ENCODE results near the gene PAK4. TPM values are rescaled to one million over a fixed set of nuclear protein-coding genes. Genes with fewer than 3 reads are reported as not detected.

The PAK4 gene
- total RNA-seq, 1 experiment from 2014 or later = 90.1 TPM

DNA sequence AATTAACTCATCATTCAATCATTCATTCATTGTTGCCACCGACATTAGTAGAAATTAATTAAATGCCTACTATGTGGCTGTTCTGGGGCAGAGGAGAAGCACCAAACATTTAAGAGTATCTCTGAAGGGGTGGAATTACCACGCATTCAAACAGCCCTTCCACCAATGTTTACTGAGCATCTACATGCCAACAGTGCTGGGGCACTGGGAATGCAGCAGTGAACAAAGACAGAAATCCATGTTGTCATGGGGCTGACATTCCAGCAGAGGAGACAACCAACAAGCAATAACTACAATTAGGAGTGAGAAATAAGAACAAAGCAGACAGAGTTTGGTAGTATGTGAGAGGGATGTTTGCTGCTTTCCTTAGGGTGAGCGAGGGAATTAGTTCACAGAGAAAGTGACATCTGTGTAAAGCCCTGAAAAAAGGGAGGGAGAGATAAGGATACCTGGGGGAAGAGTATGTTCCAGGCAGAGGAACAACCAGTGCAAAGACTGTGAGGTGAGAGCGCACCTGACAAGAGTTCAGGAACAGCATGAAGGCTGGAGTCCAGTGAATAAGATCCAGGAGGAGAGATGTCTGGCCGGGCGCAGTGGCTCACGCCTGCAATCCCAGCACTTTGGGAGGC, 1.3 kb upstream of the PAK4 start:
- BruUV-seq (replicated peaks) = no TSS peak
- ATAC-seq (no peak), DNase-seq (ENCODE audit: low read depth, low spot score) (no peak)
- Histone ChIP-seq H3K27ac (ENCODE audit: low read depth, low read length) (no peak overlapping the region), H3K9ac (ENCODE audit: low read length) (no peak overlapping the region), H2AFZ (ENCODE audit: low read depth, low read length, poor library complexity, severe bottlenecking) (no peak overlapping the region), H3K9me2 (ENCODE audit: insufficient read depth) (no peaks in the 10 kb centered on the region), H3K36me3 (ENCODE audit: control insufficient read depth in 1 of 2, insufficient read depth in 2 of 2, low read length in 2 of 2) (no peaks in the 10 kb centered on the region), H3K4me2 (ENCODE audit: low read length) (no peak overlapping the region), H3K4me3 (replicated peaks in 1 of 2; ENCODE audit: low read depth in 1 of 2, low read length in 2 of 2) (no peak overlapping the region), H4K20me1 (ENCODE audit: insufficient read depth) (peaks cover 5% of the 10 kb centered on the region; the same call in 1 of the 2 replicates), H3K9me3 (ENCODE audit: control insufficient read depth in 1 of 2, insufficient read depth in 1 of 2, low read depth in 1 of 2, low read length in 2 of 2) (no peaks in the 10 kb centered on the region), H3K4me1 (ENCODE audit: control insufficient read depth in 1 of 2, insufficient read depth in 2 of 2, low read length in 2 of 2) (peaks cover 16 to 62% of the 10 kb centered on the region in 2 experiments), H3K79me2 (ENCODE audit: insufficient read depth, low read length) (peaks cover 37% of the 10 kb centered on the region), H3K27me3 (ENCODE audit: insufficient read depth, low read length) (no peaks in the 10 kb centered on the region)
- ChIA-PET POLR2A (no interaction called here), RAD21 (ENCODE audit: low non-redundant PET in 1 of 2, low total read pairs in 2 of 2, uncharacterized antibody in 2 of 2, unreplicated experiment in 2 of 2) (interaction anchor here in 1 of 2 experiments (0.7 kb wide), 1 partner anchor 263 kb away, joined by 6 read pairs; no protein-coding TSS in a partner anchor), CTCF (no interaction called here)
- TF ChIP-seq TCF7L2 (IDR thresholded peaks at IDR 0.05; ENCODE audit: borderline replicate concordance, extremely low read depth, insufficient read depth, insufficient read length) (no peak), POLR2A (IDR thresholded peaks at IDR 0.05; ENCODE audit: borderline replicate concordance, extremely low read depth, insufficient read depth, insufficient read length) (no peak), ZNF274 (IDR thresholded peaks at IDR 0.05; ENCODE audit: low read depth, low read length) (no peak), SIN3A (IDR thresholded peaks at IDR 0.05; ENCODE audit: low read depth) (no peak), RAD21 (IDR thresholded peaks at IDR 0.05; ENCODE audit: low read depth) (no peak), EGR1 (IDR thresholded peaks at IDR 0.05; ENCODE audit: low read depth) (no peak), YY1 (IDR thresholded peaks at IDR 0.05; ENCODE audit: extremely low read depth, insufficient replicate concordance, low read depth, low read length) (no peak), FOSL1 (IDR thresholded peaks at IDR 0.05; ENCODE audit: low read depth) (no peak), CEBPB (IDR thresholded peaks at IDR 0.05; ENCODE audit: low read depth) (no peak), ZFX (IDR thresholded peaks at IDR 0.05) (no peak), POLR2AphosphoS5 (IDR thresholded peaks at IDR 0.05; ENCODE audit: low read depth, low read length) (no peak), SP1 (IDR thresholded peaks at IDR 0.05; ENCODE audit: low read depth) (no peak), JUND (IDR thresholded peaks at IDR 0.05) (no peak)
- TF ChIP-seq, protein P1, sequence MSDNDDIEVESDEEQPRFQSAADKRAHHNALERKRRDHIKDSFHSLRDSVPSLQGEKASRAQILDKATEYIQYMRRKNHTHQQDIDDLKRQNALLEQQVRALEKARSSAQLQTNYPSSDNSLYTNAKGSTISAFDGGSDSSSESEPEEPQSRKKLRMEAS (IDR thresholded peaks at IDR 0.05) = no peak
- TF ChIP-seq, protein P2, sequence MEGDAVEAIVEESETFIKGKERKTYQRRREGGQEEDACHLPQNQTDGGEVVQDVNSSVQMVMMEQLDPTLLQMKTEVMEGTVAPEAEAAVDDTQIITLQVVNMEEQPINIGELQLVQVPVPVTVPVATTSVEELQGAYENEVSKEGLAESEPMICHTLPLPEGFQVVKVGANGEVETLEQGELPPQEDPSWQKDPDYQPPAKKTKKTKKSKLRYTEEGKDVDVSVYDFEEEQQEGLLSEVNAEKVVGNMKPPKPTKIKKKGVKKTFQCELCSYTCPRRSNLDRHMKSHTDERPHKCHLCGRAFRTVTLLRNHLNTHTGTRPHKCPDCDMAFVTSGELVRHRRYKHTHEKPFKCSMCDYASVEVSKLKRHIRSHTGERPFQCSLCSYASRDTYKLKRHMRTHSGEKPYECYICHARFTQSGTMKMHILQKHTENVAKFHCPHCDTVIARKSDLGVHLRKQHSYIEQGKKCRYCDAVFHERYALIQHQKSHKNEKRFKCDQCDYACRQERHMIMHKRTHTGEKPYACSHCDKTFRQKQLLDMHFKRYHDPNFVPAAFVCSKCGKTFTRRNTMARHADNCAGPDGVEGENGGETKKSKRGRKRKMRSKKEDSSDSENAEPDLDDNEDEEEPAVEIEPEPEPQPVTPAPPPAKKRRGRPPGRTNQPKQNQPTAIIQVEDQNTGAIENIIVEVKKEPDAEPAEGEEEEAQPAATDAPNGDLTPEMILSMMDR (IDR thresholded peaks at IDR 0.05 in 2 of 3, conservative IDR thresholded peaks at IDR 0.05 in 1 of 3; ENCODE audit: borderline replicate concordance in 1 of 3, insufficient read depth in 1 of 3, low read depth in 2 of 3, low read length in 2 of 3) = no peak
- TF ChIP-seq, protein P3, sequence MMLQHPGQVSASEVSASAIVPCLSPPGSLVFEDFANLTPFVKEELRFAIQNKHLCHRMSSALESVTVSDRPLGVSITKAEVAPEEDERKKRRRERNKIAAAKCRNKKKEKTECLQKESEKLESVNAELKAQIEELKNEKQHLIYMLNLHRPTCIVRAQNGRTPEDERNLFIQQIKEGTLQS (IDR thresholded peaks at IDR 0.05) = no peak
- TF ChIP-seq, protein P4, sequence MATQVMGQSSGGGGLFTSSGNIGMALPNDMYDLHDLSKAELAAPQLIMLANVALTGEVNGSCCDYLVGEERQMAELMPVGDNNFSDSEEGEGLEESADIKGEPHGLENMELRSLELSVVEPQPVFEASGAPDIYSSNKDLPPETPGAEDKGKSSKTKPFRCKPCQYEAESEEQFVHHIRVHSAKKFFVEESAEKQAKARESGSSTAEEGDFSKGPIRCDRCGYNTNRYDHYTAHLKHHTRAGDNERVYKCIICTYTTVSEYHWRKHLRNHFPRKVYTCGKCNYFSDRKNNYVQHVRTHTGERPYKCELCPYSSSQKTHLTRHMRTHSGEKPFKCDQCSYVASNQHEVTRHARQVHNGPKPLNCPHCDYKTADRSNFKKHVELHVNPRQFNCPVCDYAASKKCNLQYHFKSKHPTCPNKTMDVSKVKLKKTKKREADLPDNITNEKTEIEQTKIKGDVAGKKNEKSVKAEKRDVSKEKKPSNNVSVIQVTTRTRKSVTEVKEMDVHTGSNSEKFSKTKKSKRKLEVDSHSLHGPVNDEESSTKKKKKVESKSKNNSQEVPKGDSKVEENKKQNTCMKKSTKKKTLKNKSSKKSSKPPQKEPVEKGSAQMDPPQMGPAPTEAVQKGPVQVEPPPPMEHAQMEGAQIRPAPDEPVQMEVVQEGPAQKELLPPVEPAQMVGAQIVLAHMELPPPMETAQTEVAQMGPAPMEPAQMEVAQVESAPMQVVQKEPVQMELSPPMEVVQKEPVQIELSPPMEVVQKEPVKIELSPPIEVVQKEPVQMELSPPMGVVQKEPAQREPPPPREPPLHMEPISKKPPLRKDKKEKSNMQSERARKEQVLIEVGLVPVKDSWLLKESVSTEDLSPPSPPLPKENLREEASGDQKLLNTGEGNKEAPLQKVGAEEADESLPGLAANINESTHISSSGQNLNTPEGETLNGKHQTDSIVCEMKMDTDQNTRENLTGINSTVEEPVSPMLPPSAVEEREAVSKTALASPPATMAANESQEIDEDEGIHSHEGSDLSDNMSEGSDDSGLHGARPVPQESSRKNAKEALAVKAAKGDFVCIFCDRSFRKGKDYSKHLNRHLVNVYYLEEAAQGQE (IDR thresholded peaks at IDR 0.05; ENCODE audit: low read depth) = no peak
- intact Hi-C loops (cut with micrococcal nuclease) = no loop called here
